A673 (cell line): ENCODE data around the gene TARP.

Experiments used
- BruUV-seq: library from RNA; stranded (reverse); fragments of 400-500 nt; replicated peaks from 2 replicates; lab custom pipeline; 2021; lab: Mats Ljungman, UMichigan
- CTCF ChIA-PET: fragments of 300-600 bp; sonication (Branson Sonifier 250); formaldehyde crosslinking; loops from one replicate; lab custom pipeline; 2022; ENCODE audit warnings: antibody characterized with exemption; lab: Charles Lee
- POLR2A ChIA-PET: fragments of 300-600 bp; sonication (Branson Sonifier 250); formaldehyde crosslinking; loops from one replicate; lab custom pipeline; 2022; ENCODE audit warnings: antibody characterized with exemption; ENCODE audit not compliant: low non-redundant PET; lab: Charles Lee
- DNase-seq: peaks from one replicate; pipeline ENCODE4 v3.0.0-alpha.2; 2015; ENCODE audit warnings: low spot score
- H3K27ac ChIP-seq: fragments of 200-600 bp; sonication (generic); 2 replicates; pipeline ENCODE4 v1.5.1; 2016; ENCODE audit warnings: mixed run types, low read depth, mild to moderate bottlenecking, mixed read lengths, antibody characterized with exemption, low read length; ENCODE audit not compliant: poor library complexity, severe bottlenecking
- H3K27me3 ChIP-seq: fragments of 200-600 bp; sonication (generic); replicated peaks from 2 replicates; pipeline ENCODE4 v1.6.1; 2017; ENCODE audit warnings: mixed run types, low read depth, mild to moderate bottlenecking, mixed read lengths, antibody characterized with exemption, low read length; ENCODE audit not compliant: insufficient read depth, poor library complexity
- H3K36me3 ChIP-seq: fragments of 200-600 bp; sonication (generic); 2 replicates; pipeline ENCODE4 v1.6.1; 2016; ENCODE audit warnings: mixed run types, mild to moderate bottlenecking, mixed read lengths, antibody characterized with exemption, low read length; ENCODE audit not compliant: insufficient read depth, poor library complexity, severe bottlenecking
- H3K4me1 ChIP-seq: fragments of 200-600 bp; sonication (generic); 2 replicates; pipeline ENCODE4 v1.6.1; 2017; ENCODE audit warnings: mixed run types, mild to moderate bottlenecking, mixed read lengths, antibody characterized with exemption, low read length; ENCODE audit not compliant: insufficient read depth, poor library complexity, severe bottlenecking
- H3K4me3 ChIP-seq: fragments of 200-600 bp; sonication (generic); 2 replicates; pipeline ENCODE4 v1.5.1; 2016; ENCODE audit warnings: low read depth, mixed run types, mild to moderate bottlenecking, mixed read lengths, low read length; ENCODE audit not compliant: poor library complexity, severe bottlenecking
- H3K9me3 ChIP-seq: fragments of 200-600 bp; sonication (generic); 2 replicates; pipeline ENCODE4 v1.6.1; 2016; ENCODE audit warnings: mixed run types, low read depth, mild to moderate bottlenecking, mixed read lengths, antibody characterized with exemption, low read length; ENCODE audit not compliant: poor library complexity, severe bottlenecking
- EZH2 ChIP-seq: fragments of 200-600 bp; sonication (generic); IDR thresholded peaks from 2 replicates; pipeline ENCODE4 v1.6.1; 2017; ENCODE audit warnings: borderline replicate concordance, low read depth, mild to moderate bottlenecking, mixed read lengths, antibody characterized with exemption, low read length; ENCODE audit not compliant: poor library complexity, severe bottlenecking
- intact Hi-C: fragments of 100-400 bp; cut with micrococcal nuclease; formaldehyde crosslinking; loops from one replicate; pipeline ENCODE4 v1.10.0; 2022; ENCODE audit not compliant: unreplicated experiment
- TF ChIP-seq, protein P1 (sequence below): fragments of 300-800, 200-600 bp; sonication (generic); conservative IDR thresholded peaks from 2 replicates; pipeline ENCODE4 v1.5.1; 2017; ENCODE audit warnings: low read depth, mild to moderate bottlenecking, antibody characterized with exemption, low read length, moderate library complexity, mixed read lengths

The TARP gene

DNA sequence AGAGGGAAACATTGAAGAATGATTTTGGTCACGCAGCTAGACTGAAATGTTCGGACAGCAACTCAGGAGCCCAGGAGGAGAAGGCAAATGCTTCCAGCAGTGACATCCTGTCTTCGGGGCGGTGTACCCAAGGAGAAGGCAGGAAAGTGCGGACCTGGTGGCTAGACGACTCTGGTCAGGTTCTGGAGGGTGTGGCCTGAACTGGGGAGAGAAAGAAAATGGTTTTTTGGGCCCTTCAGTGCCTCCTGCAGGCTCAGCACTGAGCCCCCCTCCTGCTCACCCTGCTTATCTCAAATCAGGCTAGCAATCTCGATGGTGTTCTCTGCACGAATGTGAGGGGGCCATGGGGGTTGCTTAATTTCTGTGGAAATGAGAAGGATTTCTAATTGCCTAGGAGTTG lies 26.7 kb upstream of the TARP start:
- H3K9me3 ChIP-seq, result no peaks in the 10 kb centered on the region
- H3K27me3 ChIP-seq, result no peaks in the 10 kb centered on the region
- no peaks in the 10 kb centered on the region for H3K4me1 ChIP-seq
- BruUV-seq, result no TSS peak
- DNase-seq, result no peak
- ChIA-PET POLR2A (no interaction called here), CTCF (no interaction called here)
- H3K36me3 ChIP-seq, result no peaks in the 10 kb centered on the region
- intact Hi-C loops, result no loop called here
- TF ChIP-seq, protein P1, sequence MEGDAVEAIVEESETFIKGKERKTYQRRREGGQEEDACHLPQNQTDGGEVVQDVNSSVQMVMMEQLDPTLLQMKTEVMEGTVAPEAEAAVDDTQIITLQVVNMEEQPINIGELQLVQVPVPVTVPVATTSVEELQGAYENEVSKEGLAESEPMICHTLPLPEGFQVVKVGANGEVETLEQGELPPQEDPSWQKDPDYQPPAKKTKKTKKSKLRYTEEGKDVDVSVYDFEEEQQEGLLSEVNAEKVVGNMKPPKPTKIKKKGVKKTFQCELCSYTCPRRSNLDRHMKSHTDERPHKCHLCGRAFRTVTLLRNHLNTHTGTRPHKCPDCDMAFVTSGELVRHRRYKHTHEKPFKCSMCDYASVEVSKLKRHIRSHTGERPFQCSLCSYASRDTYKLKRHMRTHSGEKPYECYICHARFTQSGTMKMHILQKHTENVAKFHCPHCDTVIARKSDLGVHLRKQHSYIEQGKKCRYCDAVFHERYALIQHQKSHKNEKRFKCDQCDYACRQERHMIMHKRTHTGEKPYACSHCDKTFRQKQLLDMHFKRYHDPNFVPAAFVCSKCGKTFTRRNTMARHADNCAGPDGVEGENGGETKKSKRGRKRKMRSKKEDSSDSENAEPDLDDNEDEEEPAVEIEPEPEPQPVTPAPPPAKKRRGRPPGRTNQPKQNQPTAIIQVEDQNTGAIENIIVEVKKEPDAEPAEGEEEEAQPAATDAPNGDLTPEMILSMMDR, result no peak
- TF ChIP-seq EZH2, result no peak
- no peak overlapping the region for H3K4me3 ChIP-seq
- H3K27ac ChIP-seq, result no peak overlapping the region

DNA sequence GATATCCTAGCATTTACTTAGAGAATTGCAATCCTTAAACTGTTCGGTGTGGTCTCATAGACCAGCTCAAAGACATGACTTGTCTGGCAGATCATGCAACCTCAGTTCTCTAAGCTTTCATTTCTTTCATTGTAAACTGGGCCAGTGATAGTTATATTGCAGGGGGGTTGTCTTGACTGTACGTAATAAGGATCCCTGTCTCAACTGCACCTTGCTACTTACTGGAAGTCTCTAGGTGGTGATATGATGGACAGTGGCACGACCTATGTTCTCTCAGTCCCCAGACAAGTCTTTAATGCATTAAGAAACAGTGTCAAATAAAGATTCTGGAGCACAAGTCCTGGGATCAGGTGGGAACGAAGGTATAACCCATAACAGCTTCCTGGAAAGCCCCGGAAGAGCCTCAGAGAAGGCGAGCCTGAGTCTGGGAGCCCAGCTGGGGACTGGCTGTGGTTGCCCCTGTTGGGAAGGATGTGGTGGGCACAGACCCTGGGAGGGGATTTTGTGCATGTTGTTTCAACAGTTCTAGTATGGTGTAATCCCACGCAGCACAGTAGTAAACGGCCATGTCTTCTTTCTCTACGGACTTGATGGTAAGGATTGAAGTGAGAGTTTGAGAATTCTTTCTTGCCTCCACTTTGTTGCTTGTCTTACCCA lies 26.0 kb upstream of the TARP start:
- Histone ChIP-seq H3K36me3 (no peaks in the 10 kb centered on the region), H3K27me3 (no peaks in the 10 kb centered on the region), H3K9me3 (no peaks in the 10 kb centered on the region), H3K4me1 (no peaks in the 10 kb centered on the region), H3K27ac (no peak overlapping the region), H3K4me3 (no peak overlapping the region)
- ChIA-PET CTCF (no interaction called here), POLR2A (no interaction called here)
- intact Hi-C loops, result no loop called here
- DNase-seq, result no peak
- TF ChIP-seq EZH2, result no peak
- TF ChIP-seq, protein P1, result no peak
- no TSS peak for BruUV-seq

DNA sequence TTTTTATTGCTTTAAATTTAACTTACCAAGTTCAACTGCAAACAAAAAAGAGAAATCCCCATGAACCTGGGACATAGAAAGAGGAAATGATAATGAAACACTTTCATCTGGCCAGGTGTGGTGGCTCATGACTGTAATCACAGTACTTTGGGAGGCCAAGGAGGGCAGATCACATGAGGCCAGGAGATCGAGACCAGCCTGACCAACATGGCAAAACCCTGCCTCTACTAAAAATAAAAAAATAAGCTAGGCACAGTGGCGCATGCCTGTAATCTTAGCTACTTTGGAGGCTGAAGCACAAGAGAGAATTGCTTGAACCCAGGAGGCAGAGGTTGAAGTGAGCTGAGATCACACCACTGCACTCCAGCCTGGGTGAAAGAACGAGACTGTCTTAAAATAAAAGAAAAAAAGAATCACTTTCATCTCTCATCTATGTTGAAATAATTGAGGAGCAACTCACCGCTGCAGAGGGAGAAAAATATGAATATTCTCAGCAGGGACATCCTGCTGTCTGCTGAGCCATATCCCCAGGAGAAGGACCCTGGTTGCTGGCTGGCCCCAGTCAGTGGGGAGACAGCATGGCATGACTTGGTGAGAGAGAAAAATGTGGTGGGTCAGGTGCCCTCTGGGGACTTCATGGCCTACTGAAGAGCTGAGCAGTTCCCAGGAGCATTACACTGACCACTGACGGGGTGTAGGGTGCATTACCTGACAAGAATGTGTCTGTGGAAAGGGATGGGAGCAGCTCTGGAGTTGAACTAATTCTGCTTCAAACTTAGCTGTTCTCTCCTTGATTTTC lies 22.8 kb upstream of the TARP start:
- intact Hi-C loops, result no loop called here
- H3K4me1 ChIP-seq, result no peaks in the 10 kb centered on the region
- H3K4me3 ChIP-seq, result no peak overlapping the region
- H3K9me3 ChIP-seq, result no peaks in the 10 kb centered on the region
- no TSS peak for BruUV-seq
- ChIA-PET CTCF (no interaction called here), POLR2A (no interaction called here)
- no peaks in the 10 kb centered on the region for H3K27me3 ChIP-seq
- H3K27ac ChIP-seq, result no peak overlapping the region
- H3K36me3 ChIP-seq, result no peaks in the 10 kb centered on the region
- no peak for TF ChIP-seq EZH2
- TF ChIP-seq, protein P1, result no peak
- no peak for DNase-seq
